GM23338 (cell line): Measurements from ENCODE around the gene SGPP1. TPM values are rescaled to one million over a fixed set of nuclear protein-coding genes. Genes with fewer than 3 reads are reported as not detected.

ENCODE experiments used
- ATAC-seq: fragments of 200-7000 bp; cut with Tn5 transposase; 3 replicates; pipeline ENCODE4 v1.9.1; 2020
- DNase-seq: peaks from one replicate; pipeline ENCODE4 v3.0.0-alpha.2; 2015; ENCODE audit warnings: low spot score
- H2AFZ ChIP-seq: fragments of 200-600 bp; sonication (generic); 2 replicates; pipeline ENCODE4 v1.8.0; 2016; ENCODE audit warnings: antibody characterized with exemption, mild to moderate bottlenecking, moderate library complexity
- H3F3A ChIP-seq: fragments of 200-600 bp; sonication (generic); replicated peaks from 2 replicates; pipeline ENCODE4 v1.8.0; 2017; ENCODE audit warnings: antibody characterized with exemption, mixed run types, low read depth
- H3K27ac ChIP-seq: fragments of 200-600 bp; sonication (generic); 2 replicates; pipeline ENCODE4 v1.6.1; 2016; ENCODE audit warnings: low read depth
- H3K27me3 ChIP-seq: fragments of 200-600 bp; sonication (generic); 2 replicates; pipeline ENCODE4 v1.8.0; 2016; ENCODE audit warnings: mild to moderate bottlenecking, mixed run types, moderate library complexity; ENCODE audit not compliant: insufficient read depth
- H3K36me3 ChIP-seq: fragments of 200-600 bp; sonication (generic); 2 replicates; pipeline ENCODE4 v1.8.0; 2016; ENCODE audit warnings: mild to moderate bottlenecking; ENCODE audit not compliant: insufficient read depth
- H3K4me1 ChIP-seq: fragments of 200-600 bp; sonication (generic); 2 replicates; pipeline ENCODE4 v1.8.0; 2016; ENCODE audit warnings: mild to moderate bottlenecking, moderate library complexity; ENCODE audit not compliant: insufficient read depth
- H3K4me2 ChIP-seq: fragments of 200-600 bp; sonication (generic); 2 replicates; pipeline ENCODE4 v1.7.1; 2017; ENCODE audit warnings: mixed run types
- H3K4me3 ChIP-seq: fragments of 200-600 bp; sonication (generic); 2 replicates; pipeline ENCODE4 v1.6.1; 2016; ENCODE audit warnings: mixed run types
- H3K79me2 ChIP-seq: fragments of 200-600 bp; sonication (generic); replicated peaks from 2 replicates; pipeline ENCODE4 v1.8.0; 2017; ENCODE audit warnings: mild to moderate bottlenecking; ENCODE audit not compliant: insufficient read depth
- H3K9me2 ChIP-seq: fragments of 200-600 bp; sonication (generic); 2 replicates; pipeline ENCODE4 v1.8.0; 2017; ENCODE audit not compliant: insufficient read depth
- H4K20me1 ChIP-seq: fragments of 200-600 bp; sonication (generic); replicated peaks from 2 replicates; pipeline ENCODE4 v1.8.0; 2017; ENCODE audit warnings: mild to moderate bottlenecking; ENCODE audit not compliant: insufficient read depth
- H3K27ac Mint-ChIP-seq: 2 replicates; pipeline ENCODE4 v1.8.0; 2020; ENCODE audit warnings: inconsistent platforms, mild to moderate bottlenecking, moderate library complexity, mixed read lengths
- H3K27me3 Mint-ChIP-seq: 3 replicates; pipeline ENCODE4 v1.8.0; 2022; ENCODE audit warnings: low read depth, mild to moderate bottlenecking, moderate library complexity, mixed read lengths, inconsistent platforms; ENCODE audit not compliant: insufficient read depth, poor library complexity
- H3K36me3 Mint-ChIP-seq: 3 replicates; pipeline ENCODE4 v1.8.0; 2021; ENCODE audit warnings: low read depth, mild to moderate bottlenecking, inconsistent platforms, moderate library complexity, mixed read lengths
- H3K4me1 Mint-ChIP-seq: 3 replicates; pipeline ENCODE4 v1.8.0; 2020; ENCODE audit warnings: mild to moderate bottlenecking, inconsistent platforms, mixed read lengths
- H3K4me3 Mint-ChIP-seq: 3 replicates; pipeline ENCODE4 v1.8.0; 2021; ENCODE audit warnings: moderate library complexity, mild to moderate bottlenecking, inconsistent platforms, mixed read lengths
- H3K9me3 Mint-ChIP-seq: 3 replicates; pipeline ENCODE4 v1.8.0; 2020; ENCODE audit warnings: moderate library complexity, mild to moderate bottlenecking, inconsistent platforms, mixed read lengths
- CREB1 ChIP-seq: fragments of 250-450 bp; sonication (Bioruptor Pico); IDR thresholded peaks from 2 replicates; pipeline ENCODE4 v1.5.0; 2020; ENCODE audit warnings: low read depth, mild to moderate bottlenecking, moderate library complexity
- CTCF ChIP-seq, 2 experiments: fragments of 200-600 bp in 1 of 2; sonication (generic) in 1 of 2; conservative IDR thresholded peaks; 2 replicates each; pipeline versions ENCODE4 v1.5.1 to v1.6.1; 2016 to 2017; ENCODE audit warnings: antibody characterized with exemption in 2 of 2, low read depth in 2 of 2, mild to moderate bottlenecking in 2 of 2, moderate library complexity in 1 of 2
- EZH2 ChIP-seq: fragments of 200-600 bp; sonication (generic); IDR thresholded peaks from one replicate; pipeline ENCODE4 v1.8.0; 2017; ENCODE audit warnings: antibody characterized with exemption, mild to moderate bottlenecking, low read depth; ENCODE audit not compliant: unreplicated experiment
- EZH2phosphoT487 ChIP-seq: fragments of 200-600 bp; sonication (generic); IDR thresholded peaks from one replicate; pipeline ENCODE4 v1.8.1; 2018; ENCODE audit warnings: antibody characterized with exemption; ENCODE audit not compliant: unreplicated experiment
- JUNB ChIP-seq: IDR thresholded peaks from one replicate; pipeline ENCODE4 v1.6.1; 2016; ENCODE audit warnings: antibody characterized with exemption; ENCODE audit not compliant: unreplicated experiment
- NANOG ChIP-seq: IDR thresholded peaks from 2 replicates; pipeline ENCODE4 v1.6.1; 2016; ENCODE audit warnings: antibody characterized with exemption, borderline replicate concordance
- POLR2AphosphoS5 ChIP-seq: IDR thresholded peaks from 2 replicates; pipeline ENCODE4 v1.6.1; 2016; ENCODE audit warnings: antibody characterized with exemption, low read depth
- STAT1 ChIP-seq: IDR thresholded peaks from one replicate; pipeline ENCODE4 v1.6.1; 2016; ENCODE audit warnings: antibody characterized with exemption; ENCODE audit not compliant: unreplicated experiment
- ZNF114 ChIP-seq: fragments of 250-450 bp; sonication (Bioruptor Pico); IDR thresholded peaks from 2 replicates; pipeline ENCODE4 v1.5.0; 2020; ENCODE audit warnings: mild to moderate bottlenecking, moderate library complexity
- ZNF331 ChIP-seq: fragments of 250-450 bp; sonication (Bioruptor Pico); IDR thresholded peaks from 2 replicates; pipeline ENCODE4 v1.5.0; 2020; ENCODE audit warnings: low read depth, mild to moderate bottlenecking, moderate library complexity
- polyA plus RNA-seq: library from polyadenylated mRNA; unstranded; fragments of >200 nt; fragmentation: Nextera tagmentation; extraction: Ambion mirVana; gene quantifications from 2 replicates; pipeline ENCODE4 v1.2.1, GENCODE V29; 2016
- total RNA-seq: library from RNA; depleted of rRNA; stranded (reverse); fragments of >200 nt; shearing (Covaris generic); gene quantifications from 2 replicates; pipeline ENCODE4 v1.2.3, GENCODE V29; 2014
- TF ChIP-seq, protein P1 (sequence below): IDR thresholded peaks from 2 replicates; pipeline ENCODE4 v1.6.1; 2016; ENCODE audit warnings: antibody characterized with exemption
- TF ChIP-seq, protein P2 (sequence below): fragments of 250-450 bp; sonication (Bioruptor Pico); IDR thresholded peaks from 2 replicates; pipeline ENCODE4 v1.5.0; 2020; ENCODE audit warnings: mild to moderate bottlenecking, moderate library complexity

Gene SGPP1
- total and polyA plus RNA-seq, 2 experiments from 2014 or later, result 4.2 to 11.1 TPM

GRCh38 chr14:63701606-63702299 lies 26.1 kb downstream of the SGPP1 start:
- peaks cover 2% of the 10 kb centered on the region for H3K27me3 Mint-ChIP-seq
- no peaks in the 10 kb centered on the region for H4K20me1 ChIP-seq
- H3K9me2 ChIP-seq, result no peaks in the 10 kb centered on the region
- H3K9me3 Mint-ChIP-seq, result no peaks in the 10 kb centered on the region; the same call in 2 of the 3 replicates
- no peak overlapping the region for H2AFZ ChIP-seq
- DNase-seq (no peak), ATAC-seq (no peak)
- H3K36me3 Mint-ChIP-seq, result no peaks in the 10 kb centered on the region
- H3K4me1 Mint-ChIP-seq, result peaks cover 4% of the 10 kb centered on the region
- H3K27ac ChIP-seq, result no peak overlapping the region
- no peaks in the 10 kb centered on the region for H3F3A ChIP-seq
- H3K4me3 Mint-ChIP-seq, result no peak overlapping the region
- H3K4me3 ChIP-seq, result no peak overlapping the region
- H3K27me3 ChIP-seq, result no peaks in the 10 kb centered on the region
- no peak overlapping the region; the same call in 1 of the 2 replicates for H3K27ac Mint-ChIP-seq
- TF ChIP-seq JUNB (no peak), CTCF (conservative IDR thresholded peaks at IDR 0.05; ENCODE audit: low read depth in 2 of 2) (no peak), STAT1 (no peak), EZH2 (no peak), NANOG (no peak), ZNF331 (CRISPR knock-in tag) (no peak)
- no peak overlapping the region for H3K4me2 ChIP-seq
- no peaks in the 10 kb centered on the region for H3K36me3 ChIP-seq
- no peaks in the 10 kb centered on the region for H3K4me1 ChIP-seq
- H3K79me2 ChIP-seq, result no peaks in the 10 kb centered on the region

DNA sequence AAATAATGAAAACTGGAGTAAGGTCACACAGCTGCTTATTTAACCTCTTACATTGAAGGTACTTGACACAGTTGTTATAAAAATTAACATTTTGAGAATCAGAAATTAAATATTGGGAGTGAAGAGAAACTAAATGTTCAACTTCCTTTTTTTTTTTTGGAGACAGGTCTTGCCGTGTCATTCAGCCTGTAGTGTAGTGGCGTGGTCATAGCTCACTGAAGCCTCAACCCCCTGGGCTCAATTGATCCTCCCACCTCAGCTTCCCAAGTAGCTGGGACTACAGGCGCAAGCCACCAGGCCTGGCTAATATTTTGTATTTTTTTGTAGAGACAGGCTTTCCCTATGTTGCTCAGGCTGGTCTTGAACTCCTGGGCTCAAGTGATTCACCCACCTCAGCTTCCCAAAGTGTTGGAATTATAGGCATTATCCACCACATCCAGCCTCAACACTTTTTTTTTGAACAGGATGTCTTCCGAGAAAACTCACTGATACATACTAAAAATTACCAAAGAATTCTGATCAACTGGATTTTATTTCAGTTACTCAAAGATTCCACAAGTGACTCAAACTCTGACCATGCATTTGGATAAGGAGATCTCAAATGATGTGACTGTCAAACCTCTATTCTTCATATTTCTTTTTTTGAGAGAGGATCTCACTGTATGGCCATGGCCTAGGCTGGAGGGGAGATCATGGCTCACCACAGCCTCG lies 35.4 kb downstream of the SGPP1 start:
- H3K27ac Mint-ChIP-seq, result no peak overlapping the region
- ATAC-seq, result no peak
- H3K9me2 ChIP-seq, result no peaks in the 10 kb centered on the region
- TF ChIP-seq STAT1 (no peak), POLR2AphosphoS5 (no peak), NANOG (no peak), ZNF114 (CRISPR knock-in tag) (no peak), CREB1 (CRISPR knock-in tag) (no peak), EZH2phosphoT487 (no peak)
- TF ChIP-seq, protein P1, sequence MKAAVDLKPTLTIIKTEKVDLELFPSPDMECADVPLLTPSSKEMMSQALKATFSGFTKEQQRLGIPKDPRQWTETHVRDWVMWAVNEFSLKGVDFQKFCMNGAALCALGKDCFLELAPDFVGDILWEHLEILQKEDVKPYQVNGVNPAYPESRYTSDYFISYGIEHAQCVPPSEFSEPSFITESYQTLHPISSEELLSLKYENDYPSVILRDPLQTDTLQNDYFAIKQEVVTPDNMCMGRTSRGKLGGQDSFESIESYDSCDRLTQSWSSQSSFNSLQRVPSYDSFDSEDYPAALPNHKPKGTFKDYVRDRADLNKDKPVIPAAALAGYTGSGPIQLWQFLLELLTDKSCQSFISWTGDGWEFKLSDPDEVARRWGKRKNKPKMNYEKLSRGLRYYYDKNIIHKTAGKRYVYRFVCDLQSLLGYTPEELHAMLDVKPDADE, result no peak
- TF ChIP-seq, protein P2, sequence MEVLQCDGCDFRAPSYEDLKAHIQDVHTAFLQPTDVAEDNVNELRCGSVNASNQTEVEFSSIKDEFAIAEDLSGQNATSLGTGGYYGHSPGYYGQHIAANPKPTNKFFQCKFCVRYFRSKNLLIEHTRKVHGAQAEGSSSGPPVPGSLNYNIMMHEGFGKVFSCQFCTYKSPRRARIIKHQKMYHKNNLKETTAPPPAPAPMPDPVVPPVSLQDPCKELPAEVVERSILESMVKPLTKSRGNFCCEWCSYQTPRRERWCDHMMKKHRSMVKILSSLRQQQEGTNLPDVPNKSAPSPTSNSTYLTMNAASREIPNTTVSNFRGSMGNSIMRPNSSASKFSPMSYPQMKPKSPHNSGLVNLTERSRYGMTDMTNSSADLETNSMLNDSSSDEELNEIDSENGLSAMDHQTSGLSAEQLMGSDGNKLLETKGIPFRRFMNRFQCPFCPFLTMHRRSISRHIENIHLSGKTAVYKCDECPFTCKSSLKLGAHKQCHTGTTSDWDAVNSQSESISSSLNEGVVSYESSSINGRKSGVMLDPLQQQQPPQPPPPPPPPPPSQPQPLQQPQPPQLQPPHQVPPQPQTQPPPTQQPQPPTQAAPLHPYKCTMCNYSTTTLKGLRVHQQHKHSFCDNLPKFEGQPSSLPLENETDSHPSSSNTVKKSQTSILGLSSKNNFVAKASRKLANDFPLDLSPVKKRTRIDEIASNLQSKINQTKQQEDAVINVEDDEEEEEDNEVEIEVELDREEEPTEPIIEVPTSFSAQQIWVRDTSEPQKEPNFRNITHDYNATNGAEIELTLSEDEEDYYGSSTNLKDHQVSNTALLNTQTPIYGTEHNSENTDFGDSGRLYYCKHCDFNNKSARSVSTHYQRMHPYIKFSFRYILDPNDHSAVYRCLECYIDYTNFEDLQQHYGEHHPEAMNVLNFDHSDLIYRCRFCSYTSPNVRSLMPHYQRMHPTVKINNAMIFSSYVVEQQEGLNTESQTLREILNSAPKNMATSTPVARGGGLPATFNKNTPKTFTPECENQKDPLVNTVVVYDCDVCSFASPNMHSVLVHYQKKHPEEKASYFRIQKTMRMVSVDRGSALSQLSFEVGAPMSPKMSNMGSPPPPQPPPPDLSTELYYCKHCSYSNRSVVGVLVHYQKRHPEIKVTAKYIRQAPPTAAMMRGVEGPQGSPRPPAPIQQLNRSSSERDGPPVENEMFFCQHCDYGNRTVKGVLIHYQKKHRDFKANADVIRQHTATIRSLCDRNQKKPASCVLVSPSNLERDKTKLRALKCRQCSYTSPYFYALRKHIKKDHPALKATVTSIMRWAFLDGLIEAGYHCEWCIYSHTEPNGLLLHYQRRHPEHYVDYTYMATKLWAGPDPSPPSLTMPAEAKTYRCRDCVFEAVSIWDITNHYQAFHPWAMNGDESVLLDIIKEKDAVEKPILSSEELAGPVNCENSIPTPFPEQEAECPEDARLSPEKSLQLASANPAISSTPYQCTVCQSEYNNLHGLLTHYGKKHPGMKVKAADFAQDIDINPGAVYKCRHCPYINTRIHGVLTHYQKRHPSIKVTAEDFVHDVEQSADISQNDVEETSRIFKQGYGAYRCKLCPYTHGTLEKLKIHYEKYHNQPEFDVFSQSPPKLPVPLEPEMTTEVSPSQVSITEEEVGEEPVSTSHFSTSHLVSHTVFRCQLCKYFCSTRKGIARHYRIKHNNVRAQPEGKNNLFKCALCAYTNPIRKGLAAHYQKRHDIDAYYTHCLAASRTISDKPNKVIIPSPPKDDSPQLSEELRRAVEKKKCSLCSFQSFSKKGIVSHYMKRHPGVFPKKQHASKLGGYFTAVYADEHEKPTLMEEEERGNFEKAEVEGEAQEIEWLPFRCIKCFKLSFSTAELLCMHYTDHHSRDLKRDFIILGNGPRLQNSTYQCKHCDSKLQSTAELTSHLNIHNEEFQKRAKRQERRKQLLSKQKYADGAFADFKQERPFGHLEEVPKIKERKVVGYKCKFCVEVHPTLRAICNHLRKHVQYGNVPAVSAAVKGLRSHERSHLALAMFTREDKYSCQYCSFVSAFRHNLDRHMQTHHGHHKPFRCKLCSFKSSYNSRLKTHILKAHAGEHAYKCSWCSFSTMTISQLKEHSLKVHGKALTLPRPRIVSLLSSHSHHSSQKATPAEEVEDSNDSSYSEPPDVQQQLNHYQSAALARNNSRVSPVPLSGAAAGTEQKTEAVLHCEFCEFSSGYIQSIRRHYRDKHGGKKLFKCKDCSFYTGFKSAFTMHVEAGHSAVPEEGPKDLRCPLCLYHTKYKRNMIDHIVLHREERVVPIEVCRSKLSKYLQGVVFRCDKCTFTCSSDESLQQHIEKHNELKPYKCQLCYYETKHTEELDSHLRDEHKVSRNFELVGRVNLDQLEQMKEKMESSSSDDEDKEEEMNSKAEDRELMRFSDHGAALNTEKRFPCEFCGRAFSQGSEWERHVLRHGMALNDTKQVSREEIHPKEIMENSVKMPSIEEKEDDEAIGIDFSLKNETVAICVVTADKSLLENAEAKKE (CRISPR knock-in tag), result no peak

More for the DNA sequence above, 35.4 kb downstream of the SGPP1 start:
- Histone ChIP-seq H3K4me2 (no peak overlapping the region), H3K79me2 (no peaks in the 10 kb centered on the region), H3K27me3 (no peaks in the 10 kb centered on the region), H3F3A (no peaks in the 10 kb centered on the region), H3K36me3 (no peaks in the 10 kb centered on the region), H3K4me1 (no peaks in the 10 kb centered on the region), H3K4me3 (no peak overlapping the region), H3K27ac (no peak overlapping the region), H2AFZ (no peak overlapping the region), H4K20me1 (no peaks in the 10 kb centered on the region)
- Mint-ChIP-seq H3K4me1 (no peaks in the 10 kb centered on the region), H3K4me3 (no peak overlapping the region), H3K9me3 (no peaks in the 10 kb centered on the region), H3K36me3 (no peaks in the 10 kb centered on the region), H3K27me3 (no peaks in the 10 kb centered on the region)
- no peak for DNase-seq
